ENCODE data around the gene TBC1D1. TPM values are rescaled to one million over a fixed set of nuclear protein-coding genes. Genes with fewer than 3 reads are reported as not detected.

The TBC1D1 gene
- total and polyA plus RNA-seq, 2 of the 8 experiments (the other 6 are each of a cell fraction or from before 2014, with no cell fraction given), result 96.9 to 162 TPM

- H3K18ac ChIP-seq (ENCODE audit: extremely low read depth, low read length), result no peak overlapping the region
- ChIA-PET POLR2A (ENCODE audit: partially characterized antibody) (no interaction called here), CTCF (ENCODE audit: partially characterized antibody) (interaction anchor here (0.9 to 3.2 kb wide), 4 partner anchors 10 to 565 kb away, joined by 3 to 12 read pairs (median 3); no protein-coding TSS in a partner anchor)
- DNase-seq (ENCODE audit: low read depth in 1 of 2, low spot score in 2 of 2) (no peak), FAIRE-seq (no peak)
- H3K9me3 ChIP-seq (ENCODE audit: insufficient read depth in 2 of 2, low read depth in 1 of 2, low read length in 1 of 2), result peaks cover 1 to 6% of the 10 kb centered on the region in 2 experiments; a peak in 1 of 4 replicates
- H2BK20ac ChIP-seq (ENCODE audit: low read length), result no peak overlapping the region
- WGBS, 2 experiments (ENCODE audit: extremely low coverage in 1 of 2, insufficient coverage in 1 of 2, insufficient read length in 1 of 2, insufficient replicate concordance in 2 of 2, low coverage in 1 of 2, low lambda C conversion rate in 2 of 2, missing lambda C conversion rate in 1 of 2), result 94% methylated on average over 7 of the region's 7 CpGs; no CpG with 5 or more reads in 1 of the 2 experiments
- H3K36me3 ChIP-seq (ENCODE audit: control insufficient read depth in 2 of 4, insufficient read depth in 4 of 4, low read length in 3 of 4), result no peaks in the 10 kb centered on the region
- H3K4me2 ChIP-seq (ENCODE audit: insufficient read depth in 1 of 2, low read depth in 2 of 2, low read length in 2 of 2), result no peak overlapping the region
- no peak overlapping the region for H3K23ac ChIP-seq (ENCODE audit: insufficient read length)
- H2BK12ac ChIP-seq (ENCODE audit: low read depth, low read length), result no peak overlapping the region
- no peak overlapping the region for H3K9ac ChIP-seq (replicated peaks in 1 of 4; ENCODE audit: extremely low read depth in 1 of 4, low read depth in 3 of 4, low read length in 3 of 4)
- no peak overlapping the region for H3K56ac ChIP-seq (replicated peaks; ENCODE audit: insufficient read length, low read depth, low read length)
- H3K23me2 ChIP-seq (ENCODE audit: low read depth, low read length), result no peaks in the 10 kb centered on the region
- no peak overlapping the region for H2AFZ ChIP-seq (ENCODE audit: low read length)
- H3K14ac ChIP-seq (ENCODE audit: insufficient read length), result no peak overlapping the region
- no peaks in the 10 kb centered on the region for H3K4me1 ChIP-seq (replicated peaks in 1 of 4; ENCODE audit: control insufficient read depth in 3 of 4, insufficient read depth in 4 of 4, low read length in 3 of 4)
- no peaks in the 10 kb centered on the region for H3K79me2 ChIP-seq (ENCODE audit: control insufficient read depth in 1 of 2, insufficient read depth in 2 of 2, low read length in 2 of 2)
- H3K27ac ChIP-seq (ENCODE audit: low read depth, low read length), result no peak overlapping the region
- H4K20me1 ChIP-seq (replicated peaks in 1 of 2; ENCODE audit: control insufficient read depth in 1 of 2, insufficient read depth in 2 of 2, low read length in 2 of 2), result no peaks in the 10 kb centered on the region
- no peak overlapping the region for H2BK120ac ChIP-seq (replicated peaks; ENCODE audit: low read depth, low read length)
- H2BK5ac ChIP-seq (ENCODE audit: low read depth, low read length), result no peak overlapping the region
- H3K79me1 ChIP-seq (ENCODE audit: low read depth, low read length), result no peaks in the 10 kb centered on the region
- no peak overlapping the region for H4K91ac ChIP-seq (replicated peaks; ENCODE audit: insufficient read length, low read length)
- no peak overlapping the region for H4K5ac ChIP-seq (ENCODE audit: insufficient read length, low read depth, low read length)
- H2BK15ac ChIP-seq (ENCODE audit: low read length), result no peak overlapping the region
- no peak overlapping the region for H3K4me3 ChIP-seq (ENCODE audit: extremely low read depth in 1 of 4, insufficient read depth in 2 of 4, low read depth in 3 of 4, low read length in 4 of 4)
- no peak overlapping the region for H2AK5ac ChIP-seq (ENCODE audit: low read depth, low read length)
- H3K4ac ChIP-seq (replicated peaks; ENCODE audit: insufficient read length, low read depth, low read length), result no peak overlapping the region
- no peak overlapping the region for H4K8ac ChIP-seq (ENCODE audit: extremely low read depth, insufficient read depth, low read length)
- H3K27me3 ChIP-seq (replicated peaks in 1 of 4; ENCODE audit: control insufficient read depth in 3 of 4, extremely low read depth in 1 of 4, insufficient read depth in 3 of 4, low read length in 3 of 4), result no peaks in the 10 kb centered on the region
- TF ChIP-seq GABPA (IDR thresholded peaks at IDR 0.05; ENCODE audit: borderline replicate concordance, insufficient read depth, low read length), result no peak
- TF ChIP-seq CTCF (IDR thresholded peaks at IDR 0.05; ENCODE audit: control extremely low read depth in 1 of 3, insufficient read depth in 1 of 3, low read depth in 1 of 3, low read length in 3 of 3), result no peak
- no peak for TF ChIP-seq TAF1 (IDR thresholded peaks at IDR 0.05; ENCODE audit: low read depth, low read length)
- no peak for TF ChIP-seq ATF3 (IDR thresholded peaks at IDR 0.05; ENCODE audit: insufficient read depth, low read depth, low read length)
- TF ChIP-seq TEAD4 (IDR thresholded peaks at IDR 0.05; ENCODE audit: low read depth, low read length), result no peak
- no peak for TF ChIP-seq SUZ12 (IDR thresholded peaks at IDR 0.05; ENCODE audit: low read length)
- TF ChIP-seq CHD2 (IDR thresholded peaks at IDR 0.05; ENCODE audit: low read length), result no peak
- TF ChIP-seq MAFK (IDR thresholded peaks at IDR 0.05; ENCODE audit: low read depth, low read length), result no peak
- no peak for TF ChIP-seq ZNF274 (IDR thresholded peaks at IDR 0.05; ENCODE audit: borderline replicate concordance, extremely low read depth, low read length)
- TF ChIP-seq MAX (IDR thresholded peaks at IDR 0.05), result no peak
- TF ChIP-seq CBX8 (IDR thresholded peaks at IDR 0.05; ENCODE audit: borderline replicate concordance, low read depth, low read length), result no peak
Observed at GRCh38 chr4:38176165-38176564, 285.3 kb downstream of the TBC1D1 start.
